GM12878 (cell line): Measurements from ENCODE around the gene YPEL2. TPM values are rescaled to one million over a fixed set of nuclear protein-coding genes. Genes with fewer than 3 reads are reported as not detected.

Source experiments
- CBX3 ChIP-seq: fragments of 200-600 bp; sonication (generic); IDR thresholded peaks from 2 replicates; pipeline ENCODE4 v1.6.1; 2016; ENCODE audit warnings: low read depth, borderline replicate concordance
- SMAD1 ChIP-seq: fragments of 450-650 bp; IDR thresholded peaks from 2 replicates; pipeline ENCODE4 v1.6.1; 2018; ENCODE audit warnings: mild to moderate bottlenecking, low read depth; ENCODE audit not compliant: partially characterized antibody
- SREBF2 ChIP-seq: IDR thresholded peaks from 2 replicates; pipeline ENCODE4 v1.6.1; 2012; ENCODE audit warnings: mild to moderate bottlenecking, low read length
- polyA plus RNA-seq, 11 experiments: library from polyadenylated mRNA; depleted of rRNA in 4 of 11; unstranded in 6 of 11; stranded (reverse) in 5 of 11; fragments of >200 nt; fragmentation: Nextera tagmentation in 4 of 11; fragmentation: Illumina TruSeq in 1 of 11; extraction: Ambion mirVana in 4 of 11; extraction: Trizol in 1 of 11; gene quantifications; 1 replicate in 1 of 11; 2 replicates in 10 of 11; pipeline versions ENCODE4 v1.2.1 to v1.2.3, GENCODE V29; 2011 to 2016; ENCODE audit warnings: inconsistent platforms in 2 of 11, missing spikeins in 2 of 11, low read depth in 1 of 11
- total RNA-seq, 4 experiments: library from RNA; depleted of rRNA in 3 of 4; stranded (reverse); fragments of >200 nt in 3 of 4; fragmentation: Illumina TruSeq in 1 of 4; extraction: Trizol in 1 of 4; gene quantifications; 2 replicates each; pipeline versions ENCODE4 v1.2.1 to v1.2.3, GENCODE V29; 2013 to 2021
- TF ChIP-seq, protein P1 (sequence below): fragments of 450-650 bp; IDR thresholded peaks from 2 replicates; pipeline ENCODE4 v1.6.1; 2018; ENCODE audit warnings: borderline replicate concordance, mild to moderate bottlenecking; ENCODE audit not compliant: partially characterized antibody
- TF ChIP-seq, protein P2 (sequence below): fragments of 450-650 bp; IDR thresholded peaks from 2 replicates; pipeline ENCODE4 v1.6.1; 2016; ENCODE audit warnings: mild to moderate bottlenecking, moderate library complexity, borderline replicate concordance
- TF ChIP-seq, protein P3 (sequence below): fragments of 450-650 bp; IDR thresholded peaks from 2 replicates; pipeline ENCODE4 v1.6.1; 2017; ENCODE audit warnings: low read depth, mild to moderate bottlenecking, moderate library complexity

Gene YPEL2
- total and polyA plus RNA-seq, 10 of the 15 experiments (the other 5 are each of a cell fraction or from before 2014, with no cell fraction given): 0.11 to 8.1 (median 0.48) TPM

DNA sequence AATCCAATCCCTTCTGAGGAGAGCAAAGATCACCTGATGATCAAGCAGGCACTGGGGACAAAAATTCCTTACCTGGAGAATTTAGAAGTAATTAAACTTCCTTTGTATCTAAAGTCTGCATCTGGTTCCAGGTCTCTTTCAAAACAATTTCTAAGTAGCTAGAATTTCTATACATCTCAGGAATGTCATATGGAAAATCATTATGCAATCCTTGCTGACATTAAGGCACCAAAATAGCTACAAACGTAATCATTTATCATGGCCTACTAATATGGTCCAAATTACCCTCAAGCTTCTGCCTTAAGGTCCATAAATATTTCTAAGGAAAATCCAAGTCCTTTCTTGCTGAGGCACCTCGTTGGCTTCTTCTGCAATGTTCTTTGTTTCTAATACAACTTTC lies 32.9 kb upstream of the YPEL2 start (continued):
- TF ChIP-seq, protein P1, sequence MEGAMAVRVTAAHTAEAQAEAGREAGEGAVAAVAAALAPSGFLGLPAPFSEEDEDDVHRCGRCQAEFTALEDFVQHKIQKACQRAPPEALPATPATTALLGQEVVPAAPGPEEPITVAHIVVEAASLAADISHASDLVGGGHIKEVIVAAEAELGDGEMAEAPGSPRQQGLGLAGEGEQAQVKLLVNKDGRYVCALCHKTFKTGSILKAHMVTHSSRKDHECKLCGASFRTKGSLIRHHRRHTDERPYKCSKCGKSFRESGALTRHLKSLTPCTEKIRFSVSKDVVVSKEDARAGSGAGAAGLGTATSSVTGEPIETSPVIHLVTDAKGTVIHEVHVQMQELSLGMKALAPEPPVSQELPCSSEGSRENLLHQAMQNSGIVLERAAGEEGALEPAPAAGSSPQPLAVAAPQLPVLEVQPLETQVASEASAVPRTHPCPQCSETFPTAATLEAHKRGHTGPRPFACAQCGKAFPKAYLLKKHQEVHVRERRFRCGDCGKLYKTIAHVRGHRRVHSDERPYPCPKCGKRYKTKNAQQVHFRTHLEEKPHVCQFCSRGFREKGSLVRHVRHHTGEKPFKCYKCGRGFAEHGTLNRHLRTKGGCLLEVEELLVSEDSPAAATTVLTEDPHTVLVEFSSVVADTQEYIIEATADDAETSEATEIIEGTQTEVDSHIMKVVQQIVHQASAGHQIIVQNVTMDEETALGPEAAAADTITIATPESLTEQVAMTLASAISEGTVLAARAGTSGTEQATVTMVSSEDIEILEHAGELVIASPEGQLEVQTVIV: no peak
- no peak for TF ChIP-seq SREBF2
- TF ChIP-seq, protein P2, sequence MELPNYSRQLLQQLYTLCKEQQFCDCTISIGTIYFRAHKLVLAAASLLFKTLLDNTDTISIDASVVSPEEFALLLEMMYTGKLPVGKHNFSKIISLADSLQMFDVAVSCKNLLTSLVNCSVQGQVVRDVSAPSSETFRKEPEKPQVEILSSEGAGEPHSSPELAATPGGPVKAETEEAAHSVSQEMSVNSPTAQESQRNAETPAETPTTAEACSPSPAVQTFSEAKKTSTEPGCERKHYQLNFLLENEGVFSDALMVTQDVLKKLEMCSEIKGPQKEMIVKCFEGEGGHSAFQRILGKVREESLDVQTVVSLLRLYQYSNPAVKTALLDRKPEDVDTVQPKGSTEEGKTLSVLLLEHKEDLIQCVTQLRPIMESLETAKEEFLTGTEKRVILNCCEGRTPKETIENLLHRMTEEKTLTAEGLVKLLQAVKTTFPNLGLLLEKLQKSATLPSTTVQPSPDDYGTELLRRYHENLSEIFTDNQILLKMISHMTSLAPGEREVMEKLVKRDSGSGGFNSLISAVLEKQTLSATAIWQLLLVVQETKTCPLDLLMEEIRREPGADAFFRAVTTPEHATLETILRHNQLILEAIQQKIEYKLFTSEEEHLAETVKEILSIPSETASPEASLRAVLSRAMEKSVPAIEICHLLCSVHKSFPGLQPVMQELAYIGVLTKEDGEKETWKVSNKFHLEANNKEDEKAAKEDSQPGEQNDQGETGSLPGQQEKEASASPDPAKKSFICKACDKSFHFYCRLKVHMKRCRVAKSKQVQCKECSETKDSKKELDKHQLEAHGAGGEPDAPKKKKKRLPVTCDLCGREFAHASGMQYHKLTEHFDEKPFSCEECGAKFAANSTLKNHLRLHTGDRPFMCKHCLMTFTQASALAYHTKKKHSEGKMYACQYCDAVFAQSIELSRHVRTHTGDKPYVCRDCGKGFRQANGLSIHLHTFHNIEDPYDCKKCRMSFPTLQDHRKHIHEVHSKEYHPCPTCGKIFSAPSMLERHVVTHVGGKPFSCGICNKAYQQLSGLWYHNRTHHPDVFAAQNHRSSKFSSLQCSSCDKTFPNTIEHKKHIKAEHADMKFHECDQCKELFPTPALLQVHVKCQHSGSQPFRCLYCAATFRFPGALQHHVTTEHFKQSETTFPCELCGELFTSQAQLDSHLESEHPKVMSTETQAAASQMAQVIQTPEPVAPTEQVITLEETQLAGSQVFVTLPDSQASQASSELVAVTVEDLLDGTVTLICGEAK: no peak
- TF ChIP-seq, protein P3, sequence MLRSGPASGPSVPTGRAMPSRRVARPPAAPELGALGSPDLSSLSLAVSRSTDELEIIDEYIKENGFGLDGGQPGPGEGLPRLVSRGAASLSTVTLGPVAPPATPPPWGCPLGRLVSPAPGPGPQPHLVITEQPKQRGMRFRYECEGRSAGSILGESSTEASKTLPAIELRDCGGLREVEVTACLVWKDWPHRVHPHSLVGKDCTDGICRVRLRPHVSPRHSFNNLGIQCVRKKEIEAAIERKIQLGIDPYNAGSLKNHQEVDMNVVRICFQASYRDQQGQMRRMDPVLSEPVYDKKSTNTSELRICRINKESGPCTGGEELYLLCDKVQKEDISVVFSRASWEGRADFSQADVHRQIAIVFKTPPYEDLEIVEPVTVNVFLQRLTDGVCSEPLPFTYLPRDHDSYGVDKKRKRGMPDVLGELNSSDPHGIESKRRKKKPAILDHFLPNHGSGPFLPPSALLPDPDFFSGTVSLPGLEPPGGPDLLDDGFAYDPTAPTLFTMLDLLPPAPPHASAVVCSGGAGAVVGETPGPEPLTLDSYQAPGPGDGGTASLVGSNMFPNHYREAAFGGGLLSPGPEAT: no peak
- no peak for TF ChIP-seq SMAD1
- TF ChIP-seq CBX3: no peak
